DOHH2 (cell line): ENCODE data around the gene SH3BGRL2.

Experiments used
- H3F3A ChIP-seq: fragments of 200-600 bp; sonication (generic), shearing (Covaris generic); 2 replicates; pipeline ENCODE4 v1.6.0; 2016; ENCODE audit warnings: antibody characterized with exemption, mild to moderate bottlenecking; ENCODE audit not compliant: control insufficient read depth, insufficient read depth
- H3K27ac ChIP-seq: fragments of 200-600 bp; sonication (generic); 2 replicates; pipeline ENCODE4 v1.5.1; 2014; ENCODE audit warnings: low read depth, mild to moderate bottlenecking, low read length, moderate library complexity
- H3K27me3 ChIP-seq: fragments of 200-600 bp; sonication (generic); 2 replicates; pipeline ENCODE4 v1.6.1; 2014; ENCODE audit warnings: mild to moderate bottlenecking, low read length, mixed read lengths; ENCODE audit not compliant: control insufficient read depth
- H3K36me3 ChIP-seq: fragments of 200-600 bp; sonication (generic); 2 replicates; pipeline ENCODE4 v1.6.1; 2014; ENCODE audit warnings: mild to moderate bottlenecking, low read length, moderate library complexity, mixed read lengths; ENCODE audit not compliant: control insufficient read depth
- H3K4me1 ChIP-seq: fragments of 200-600 bp; sonication (generic); 2 replicates; pipeline ENCODE4 v1.6.1; 2014; ENCODE audit warnings: mild to moderate bottlenecking, low read length, mixed read lengths; ENCODE audit not compliant: control insufficient read depth
- H3K4me2 ChIP-seq: fragments of 200-600 bp; sonication (generic); 2 replicates; pipeline ENCODE4 v1.6.0; 2014; ENCODE audit warnings: mild to moderate bottlenecking, low read length, moderate library complexity
- H3K4me3 ChIP-seq: fragments of 200-600 bp; sonication (generic); 2 replicates; pipeline ENCODE4 v1.5.1; 2014; ENCODE audit warnings: mild to moderate bottlenecking, low read length, mixed read lengths
- H3K79me2 ChIP-seq: fragments of 200-600 bp; sonication (generic); 2 replicates; pipeline ENCODE4 v1.6.1; 2014; ENCODE audit warnings: mild to moderate bottlenecking, low read length, mixed read lengths; ENCODE audit not compliant: control insufficient read depth
- H3K9me2 ChIP-seq: fragments of 200-600 bp; sonication (generic); replicated peaks from 2 replicates; pipeline ENCODE4 v1.6.1; 2014; ENCODE audit warnings: mild to moderate bottlenecking, low read length, mixed read lengths; ENCODE audit not compliant: control insufficient read depth
- H3K9me3 ChIP-seq: fragments of 200-600 bp; sonication (generic); 2 replicates; pipeline ENCODE4 v1.6.1; 2014; ENCODE audit warnings: antibody characterized with exemption, low read length, mixed read lengths; ENCODE audit not compliant: control insufficient read depth, insufficient read depth
- H4K20me1 ChIP-seq: fragments of 200-600 bp; sonication (generic); 2 replicates; pipeline ENCODE4 v1.6.0; 2014; ENCODE audit warnings: low read depth, mild to moderate bottlenecking, antibody characterized with exemption, low read length, moderate library complexity; ENCODE audit not compliant: control insufficient read depth, insufficient read depth
- EZH2phosphoT487 ChIP-seq: fragments of 200-600 bp; sonication (generic); IDR thresholded peaks from 2 replicates; pipeline ENCODE4 v1.6.1; 2017; ENCODE audit warnings: borderline replicate concordance, mild to moderate bottlenecking, antibody characterized with exemption, low read length, moderate library complexity, mixed read lengths
- TF ChIP-seq, protein P1 (sequence below): fragments of 200-600 bp; sonication (generic); IDR thresholded peaks from one replicate; pipeline ENCODE4 v1.5.1; 2014; ENCODE audit warnings: antibody characterized with exemption, mild to moderate bottlenecking, low read depth, low read length; ENCODE audit not compliant: poor library complexity, severe bottlenecking

SH3BGRL2 gene

DNA sequence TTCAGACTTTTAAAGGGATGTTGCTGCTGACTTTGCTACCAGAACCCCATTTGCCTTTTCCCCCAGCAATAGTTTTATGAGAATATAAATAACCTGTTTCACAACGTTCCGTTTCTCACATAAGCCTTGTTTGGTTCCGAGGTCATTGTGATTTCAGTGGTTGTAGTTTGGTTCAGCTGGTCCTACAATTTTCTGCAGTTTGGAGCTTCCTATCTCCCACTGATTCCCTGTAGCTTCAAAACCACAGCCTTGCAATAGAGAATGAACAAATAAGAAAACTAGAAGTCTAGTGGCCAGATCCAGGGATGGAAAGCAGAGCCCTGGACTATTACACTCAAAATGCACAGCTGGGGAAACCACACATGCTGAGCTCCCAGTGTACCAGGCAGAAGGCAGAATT is 24.1 kb upstream of the SH3BGRL2 start:
- Histone ChIP-seq H3K27ac (no peak overlapping the region), H4K20me1 (no peaks in the 10 kb centered on the region), H3K4me1 (no peaks in the 10 kb centered on the region), H3F3A (no peaks in the 10 kb centered on the region), H3K9me2 (no peaks in the 10 kb centered on the region), H3K4me3 (no peak overlapping the region), H3K9me3 (no peaks in the 10 kb centered on the region), H3K79me2 (no peaks in the 10 kb centered on the region), H3K36me3 (no peaks in the 10 kb centered on the region), H3K27me3 (no peaks in the 10 kb centered on the region), H3K4me2 (no peak overlapping the region)
- no peak for TF ChIP-seq EZH2phosphoT487
- TF ChIP-seq, protein P1, sequence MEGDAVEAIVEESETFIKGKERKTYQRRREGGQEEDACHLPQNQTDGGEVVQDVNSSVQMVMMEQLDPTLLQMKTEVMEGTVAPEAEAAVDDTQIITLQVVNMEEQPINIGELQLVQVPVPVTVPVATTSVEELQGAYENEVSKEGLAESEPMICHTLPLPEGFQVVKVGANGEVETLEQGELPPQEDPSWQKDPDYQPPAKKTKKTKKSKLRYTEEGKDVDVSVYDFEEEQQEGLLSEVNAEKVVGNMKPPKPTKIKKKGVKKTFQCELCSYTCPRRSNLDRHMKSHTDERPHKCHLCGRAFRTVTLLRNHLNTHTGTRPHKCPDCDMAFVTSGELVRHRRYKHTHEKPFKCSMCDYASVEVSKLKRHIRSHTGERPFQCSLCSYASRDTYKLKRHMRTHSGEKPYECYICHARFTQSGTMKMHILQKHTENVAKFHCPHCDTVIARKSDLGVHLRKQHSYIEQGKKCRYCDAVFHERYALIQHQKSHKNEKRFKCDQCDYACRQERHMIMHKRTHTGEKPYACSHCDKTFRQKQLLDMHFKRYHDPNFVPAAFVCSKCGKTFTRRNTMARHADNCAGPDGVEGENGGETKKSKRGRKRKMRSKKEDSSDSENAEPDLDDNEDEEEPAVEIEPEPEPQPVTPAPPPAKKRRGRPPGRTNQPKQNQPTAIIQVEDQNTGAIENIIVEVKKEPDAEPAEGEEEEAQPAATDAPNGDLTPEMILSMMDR: no peak

GRCh38 chr6:79608334-79609224 is 22.6 kb upstream of the SH3BGRL2 start:
- H3K9me2 ChIP-seq: no peaks in the 10 kb centered on the region
- H3K36me3 ChIP-seq: no peaks in the 10 kb centered on the region
- H3K4me1 ChIP-seq: no peaks in the 10 kb centered on the region
- no peaks in the 10 kb centered on the region for H3K9me3 ChIP-seq
- H3K27ac ChIP-seq: no peak overlapping the region
- H4K20me1 ChIP-seq: no peaks in the 10 kb centered on the region
- no peaks in the 10 kb centered on the region for H3F3A ChIP-seq
- no peak overlapping the region for H3K4me2 ChIP-seq
- H3K79me2 ChIP-seq: no peaks in the 10 kb centered on the region
- H3K27me3 ChIP-seq: no peaks in the 10 kb centered on the region
- H3K4me3 ChIP-seq: no peak overlapping the region
- TF ChIP-seq, protein P1: no peak
- no peak for TF ChIP-seq EZH2phosphoT487

- TF ChIP-seq EZH2phosphoT487: no peak
- TF ChIP-seq, protein P1: no peak
- Histone ChIP-seq H3K27me3 (no peaks in the 10 kb centered on the region), H3K36me3 (no peaks in the 10 kb centered on the region), H3K9me3 (no peaks in the 10 kb centered on the region), H4K20me1 (no peaks in the 10 kb centered on the region), H3K79me2 (no peaks in the 10 kb centered on the region), H3K4me1 (no peaks in the 10 kb centered on the region), H3K27ac (no peak overlapping the region), H3K9me2 (no peaks in the 10 kb centered on the region), H3K4me3 (no peak overlapping the region), H3K4me2 (no peak overlapping the region), H3F3A (no peaks in the 10 kb centered on the region)
These were observed 21.9 kb upstream of the SH3BGRL2 start for GRCh38 chr6:79609225-79609595.
